Transverse colon (tissue), 4 donors: ENCODE data around the gene PTCH1. TPM values are rescaled to one million over a fixed set of nuclear protein-coding genes. Genes with fewer than 3 reads are reported as not detected.

Experiments used
- DNase-seq: peaks from one replicate; pipeline ENCODE4 v3.0.0-alpha.2; 2019
- H3K27ac ChIP-seq, 4 donors: fragments of 200-600 bp; sonication (generic); 2 replicates each; pipeline ENCODE4 v1.5.1; 2016 to 2018; ENCODE audit warnings: inconsistent platforms in 4 of 4
- H3K27me3 ChIP-seq: fragments of 200-600 bp; sonication (generic); 2 replicates; pipeline ENCODE4 v1.5.1; 2017; ENCODE audit warnings: inconsistent platforms
- H3K36me3 ChIP-seq, 4 donors: fragments of 200-600 bp; sonication (generic); 2 replicates each; pipeline ENCODE4 v1.5.1; 2017 to 2019; ENCODE audit warnings: inconsistent platforms in 4 of 4
- H3K4me1 ChIP-seq, 4 donors: fragments of 200-600 bp; sonication (generic); 2 replicates each; pipeline ENCODE4 v1.5.1; 2017 to 2020; ENCODE audit warnings: inconsistent platforms in 4 of 4
- H3K4me3 ChIP-seq, 4 donors: fragments of 200-600 bp; sonication (generic); 1 replicate in 1 of 4; 2 replicates in 3 of 4; pipeline versions ENCODE4 v1.5.1 to v1.6.1; 2017 to 2019; ENCODE audit warnings: inconsistent platforms in 4 of 4
- H3K9me3 ChIP-seq, 2 donors: fragments of 200-600 bp; sonication (generic); 2 replicates each; pipeline ENCODE4 v1.5.1; 2017 to 2019; ENCODE audit warnings: inconsistent platforms in 2 of 2
- EP300 ChIP-seq: sonication (generic); formaldehyde crosslinking; IDR thresholded peaks from one replicate; pipeline ENCODE4 v1.6.1; 2017; ENCODE audit warnings: antibody characterized with exemption, low read depth
- POLR2A ChIP-seq: fragments of 450-650 bp; IDR thresholded peaks from one replicate; pipeline ENCODE4 v1.6.1; 2016; ENCODE audit warnings: antibody characterized with exemption, mild to moderate bottlenecking, moderate library complexity
- POLR2AphosphoS5 ChIP-seq, 3 donors: sonication (generic); formaldehyde crosslinking; IDR thresholded peaks; one replicate each; pipeline ENCODE4 v1.6.1; 2016; ENCODE audit warnings: antibody characterized with exemption in 3 of 3
- WGBS, 2 donors: methylation state at CpG; one replicate each; pipeline ENCODE4 v1.1.5; 2018; ENCODE audit warnings: low coverage in 1 of 2; 5-methylcytosine and 5-hydroxymethylcytosine counted together
- in situ Hi-C, 4 donors: fragments of 200-750 bp; cut with MboI; loops; one replicate each; pipeline versions ENCODE4 v1.15.0 to v1.15.1; 2017; ENCODE audit warnings: low sequenced_read_pairs in 3 of 4, low pct_ligation_motif_present in 1 of 4, low pct_unique_long_range_greater_than_20kb in 1 of 4
- intact Hi-C: fragments of 100-400 bp; cut with DNase I; formaldehyde crosslinking; loops from one replicate; pipeline ENCODE4 v1.15.1; 2023; ENCODE audit warnings: low total_unique reads
- total RNA-seq, 4 donors: library from RNA; depleted of rRNA; stranded (reverse); fragments of >200 nt; gene quantifications; one replicate each; pipeline ENCODE4 v1.1.0, GENCODE V29; 2016
- TF ChIP-seq, protein P1 (sequence below), 5 experiments: fragments of 200-600 bp in 3 of 5; fragments of 450-650 bp in 2 of 5; sonication (generic) in 3 of 5; IDR thresholded peaks; 1 replicate in 2 of 5; 2 replicates in 3 of 5; pipeline ENCODE4 v1.5.1; 2016 to 2017; ENCODE audit warnings: antibody characterized with exemption in 5 of 5, inconsistent platforms in 3 of 5, mild to moderate bottlenecking in 2 of 5, moderate library complexity in 1 of 5

PTCH1 gene
- total RNA-seq, 4 donors from 2014 or later = 12.3 to 50.9 (median 26.4) TPM

DNA sequence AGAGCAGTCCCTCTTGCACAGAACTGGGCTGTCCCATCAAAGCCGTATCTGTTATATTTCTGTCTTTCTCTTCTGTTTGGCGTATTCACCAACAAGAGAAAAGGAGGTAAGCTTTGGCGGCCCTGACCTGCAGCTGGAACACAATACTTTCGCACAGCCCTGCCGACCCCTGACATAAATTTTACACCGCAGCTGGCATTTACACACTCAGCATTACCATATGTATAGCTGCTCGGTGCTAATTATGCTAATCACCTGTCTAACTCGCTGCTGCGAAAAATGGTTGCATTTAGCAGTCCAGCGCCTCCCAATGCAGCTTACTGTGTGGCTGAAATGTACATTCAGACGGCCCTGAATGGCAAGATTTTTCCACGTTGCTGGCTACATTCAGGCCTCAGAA, 20.8 kb downstream of the PTCH1 start:
- Histone ChIP-seq H3K36me3 (no peaks in the 10 kb centered on the region), H3K4me3 (no peak overlapping the region), H3K9me3 (no peaks in the 10 kb centered on the region), H3K27me3 (no peaks in the 10 kb centered on the region), H3K27ac (peak overlapping the region in 3 of 4 donors; percentile 66 to 76 (median 75)), H3K4me1 (peaks cover 0 to 22% (median 9%) of the 10 kb centered on the region in 4 donors)
- no peak for DNase-seq
- TF ChIP-seq POLR2AphosphoS5 (IDR thresholded peaks at IDR 0.05) = no peak
- TF ChIP-seq, protein P1, sequence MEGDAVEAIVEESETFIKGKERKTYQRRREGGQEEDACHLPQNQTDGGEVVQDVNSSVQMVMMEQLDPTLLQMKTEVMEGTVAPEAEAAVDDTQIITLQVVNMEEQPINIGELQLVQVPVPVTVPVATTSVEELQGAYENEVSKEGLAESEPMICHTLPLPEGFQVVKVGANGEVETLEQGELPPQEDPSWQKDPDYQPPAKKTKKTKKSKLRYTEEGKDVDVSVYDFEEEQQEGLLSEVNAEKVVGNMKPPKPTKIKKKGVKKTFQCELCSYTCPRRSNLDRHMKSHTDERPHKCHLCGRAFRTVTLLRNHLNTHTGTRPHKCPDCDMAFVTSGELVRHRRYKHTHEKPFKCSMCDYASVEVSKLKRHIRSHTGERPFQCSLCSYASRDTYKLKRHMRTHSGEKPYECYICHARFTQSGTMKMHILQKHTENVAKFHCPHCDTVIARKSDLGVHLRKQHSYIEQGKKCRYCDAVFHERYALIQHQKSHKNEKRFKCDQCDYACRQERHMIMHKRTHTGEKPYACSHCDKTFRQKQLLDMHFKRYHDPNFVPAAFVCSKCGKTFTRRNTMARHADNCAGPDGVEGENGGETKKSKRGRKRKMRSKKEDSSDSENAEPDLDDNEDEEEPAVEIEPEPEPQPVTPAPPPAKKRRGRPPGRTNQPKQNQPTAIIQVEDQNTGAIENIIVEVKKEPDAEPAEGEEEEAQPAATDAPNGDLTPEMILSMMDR (IDR thresholded peaks at IDR 0.05) = no peak
- TF ChIP-seq POLR2A = no peak
- TF ChIP-seq EP300 = no peak
- 86 to 90% methylated on average over 8 to 12 of the region's 12 CpGs for WGBS, 2 donors
- intact Hi-C loops = no loop called here
- in situ Hi-C loops = no loop called here

- Histone ChIP-seq H3K27ac (peak overlapping the region; percentile 66 to 76 (median 71)), H3K9me3 (no peaks in the 10 kb centered on the region), H3K4me1 (peaks cover 0 to 22% (median 9%) of the 10 kb centered on the region in 4 donors), H3K36me3 (no peaks in the 10 kb centered on the region), H3K27me3 (no peaks in the 10 kb centered on the region), H3K4me3 (no peak overlapping the region)
- TF ChIP-seq POLR2A (no peak), POLR2AphosphoS5 (IDR thresholded peaks at IDR 0.05) (no peak), EP300 (no peak)
- TF ChIP-seq, protein P1 (IDR thresholded peaks at IDR 0.05) = no peak
- in situ Hi-C loops = no loop called here
- no peak for DNase-seq
- WGBS, 2 donors = 71 to 88% methylated on average over 1 to 3 of the region's 3 CpGs
- intact Hi-C loops = no loop called here
Measured at GRCh38 chr9:95495529-95495928, 21.2 kb downstream of the PTCH1 start.

DNA sequence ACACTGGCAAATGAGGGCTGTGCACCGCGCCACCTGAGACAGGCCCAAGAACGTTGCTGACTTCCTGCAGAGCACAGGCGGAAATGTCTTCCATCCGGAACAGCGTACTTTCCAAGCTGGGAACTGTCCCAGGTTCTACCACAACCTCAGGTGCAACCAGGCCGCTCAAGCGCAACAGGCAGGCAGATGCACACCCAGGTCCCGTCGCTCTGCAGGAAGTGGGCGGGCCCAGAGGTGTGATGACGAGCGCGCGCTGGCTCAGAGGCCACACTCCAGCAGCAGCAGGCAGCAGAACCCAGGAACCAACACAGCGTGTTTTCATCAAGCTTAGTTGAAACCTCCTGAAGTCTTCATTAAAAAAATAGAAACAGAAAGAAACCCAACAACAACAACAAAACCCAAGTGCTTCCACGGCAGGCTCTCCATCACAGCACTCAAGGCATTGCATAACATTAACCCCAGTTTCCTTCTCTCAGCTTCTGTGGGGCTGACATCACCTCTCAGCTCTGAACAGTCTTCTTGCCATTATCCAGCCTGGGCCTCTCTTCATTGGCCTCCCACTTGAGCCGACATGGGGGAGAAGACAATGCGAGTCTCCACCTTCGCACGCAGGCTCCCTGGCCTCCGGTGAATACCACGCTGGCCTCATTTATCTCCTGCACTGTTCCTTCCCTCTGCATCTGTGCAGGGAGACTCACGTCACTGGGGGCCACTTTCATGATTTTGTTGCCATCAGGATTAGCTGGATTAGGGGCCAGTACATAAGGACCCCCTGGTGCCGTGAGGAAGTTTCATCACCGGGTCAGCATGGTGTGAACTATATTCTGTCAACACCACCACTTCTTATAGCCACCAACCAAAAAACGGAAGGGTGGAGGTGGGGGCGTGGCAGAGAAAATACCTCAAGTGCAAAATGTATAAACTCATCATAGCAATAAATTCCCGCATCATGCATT, 22.1 kb downstream of the PTCH1 start:
- TF ChIP-seq, protein P1 (IDR thresholded peaks at IDR 0.05) = no peak
- TF ChIP-seq POLR2AphosphoS5 (IDR thresholded peaks at IDR 0.05) (peak in 1 of 3 donors; percentile 35), EP300 (no peak), POLR2A (no peak)
- in situ Hi-C loops = no loop called here
- no peaks in the 10 kb centered on the region for H3K36me3 ChIP-seq
- DNase-seq = peak; percentile 82
- peak overlapping the region; percentile 66 to 76 (median 71) for H3K27ac ChIP-seq
- no peaks in the 10 kb centered on the region for H3K9me3 ChIP-seq
- H3K4me3 ChIP-seq = no peak overlapping the region
- no peaks in the 10 kb centered on the region for H3K27me3 ChIP-seq
- peaks cover 0 to 22% (median 8%) of the 10 kb centered on the region in 4 donors for H3K4me1 ChIP-seq
- intact Hi-C loops = no loop called here
- WGBS, 2 donors = 63 to 69% methylated on average over 4 to 27 of the region's 29 CpGs

DNA sequence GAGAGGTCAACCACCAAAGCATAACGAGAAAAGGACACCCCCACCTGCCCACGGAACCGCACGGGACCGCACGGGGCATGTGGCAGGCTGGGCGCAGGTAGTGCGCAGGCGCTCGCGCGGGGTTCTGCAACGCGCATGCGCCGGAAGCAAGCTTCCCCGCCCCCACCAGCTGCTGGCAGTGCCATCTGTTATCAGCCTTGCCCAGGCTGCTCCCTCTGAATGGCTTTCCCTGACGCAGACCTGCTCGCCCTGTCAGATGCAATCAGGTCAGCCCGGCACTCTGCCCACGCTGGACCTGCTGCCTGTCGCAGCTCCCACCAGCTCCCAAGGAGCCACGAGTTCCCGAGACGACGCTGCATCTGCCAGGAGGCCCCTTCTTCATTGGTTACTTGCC, 22.8 kb downstream of the PTCH1 start:
- Histone ChIP-seq H3K36me3 (no peaks in the 10 kb centered on the region), H3K4me3 (no peak overlapping the region), H3K9me3 (no peaks in the 10 kb centered on the region), H3K27me3 (no peaks in the 10 kb centered on the region), H3K27ac (peak overlapping the region; percentile 66 to 76 (median 71)), H3K4me1 (peaks cover 0 to 22% (median 7%) of the 10 kb centered on the region in 4 donors)
- intact Hi-C loops = no loop called here
- peak; percentile 43 for DNase-seq
- no peak for TF ChIP-seq EP300
- no peak for TF ChIP-seq POLR2A
- no peak for TF ChIP-seq POLR2AphosphoS5 (IDR thresholded peaks at IDR 0.05)
- TF ChIP-seq, protein P1 (IDR thresholded peaks at IDR 0.05) = no peak
- in situ Hi-C loops = no loop called here
- 86% methylated on average over 26 of the region's 26 CpGs; no CpG with 5 or more reads in 1 of the 2 donors for WGBS, 2 donors
